Colonic mucosa (tissue), 4 donors: ENCODE results near the gene NAGPA. TPM values are rescaled to one million over a fixed set of nuclear protein-coding genes. Genes with fewer than 3 reads are reported as not detected.

Experiments used
- DNase-seq: peaks from one replicate; pipeline ENCODE4 v3.0.0-alpha.2; 2020
- H3K27ac ChIP-seq: fragments of 200-600 bp; one replicate; pipeline ENCODE4 v1.8.0; 2021
- H3K27me3 ChIP-seq: fragments of 200-600 bp; one replicate; pipeline ENCODE4 v1.8.0; 2021
- H3K36me3 ChIP-seq: fragments of 200-600 bp; one replicate; pipeline ENCODE4 v1.8.0; 2021
- H3K4me1 ChIP-seq: fragments of 200-600 bp; one replicate; pipeline ENCODE4 v1.8.0; 2021; ENCODE audit warnings: mild to moderate bottlenecking
- H3K4me3 ChIP-seq: fragments of 200-600 bp; one replicate; pipeline ENCODE4 v1.8.0; 2021
- H3K9ac ChIP-seq, 2 donors: one replicate each; pipeline ENCODE4 v1.7.0; 2013; ENCODE audit warnings: control low read depth in 2 of 2, low read depth in 2 of 2, low read length in 2 of 2
- H3K9me3 ChIP-seq: fragments of 200-600 bp; one replicate; pipeline ENCODE4 v1.8.0; 2021
- intact Hi-C: fragments of 100-400 bp; cut with DNase I; formaldehyde crosslinking; loops from one replicate; pipeline ENCODE4 v1.14.1; 2022
- total RNA-seq, 2 donors: library from RNA; stranded (reverse); fragmentation: NEBNext Ultra II Directional in 1 of 2; extraction: Animal tissue kit (Norgen Biotek cat#: 25700) in 1 of 2; gene quantifications; one replicate each; pipeline ENCODE4 v1.2.1, GENCODE V29; 2021
- TF ChIP-seq, protein P1 (sequence below): fragments of 200-600 bp; IDR thresholded peaks from one replicate; pipeline ENCODE4 v1.8.0; 2022; ENCODE audit warnings: antibody characterized with exemption, mild to moderate bottlenecking
- donor health status: healthy.
- donor health status: DM: no; HTN: no; CAD: no.
- donor health status: DM: no; HTN: no; CAD: no.

Gene NAGPA
- total RNA-seq, 2 donors from 2014 or later, result 18.6 to 20.6 TPM

DNA sequence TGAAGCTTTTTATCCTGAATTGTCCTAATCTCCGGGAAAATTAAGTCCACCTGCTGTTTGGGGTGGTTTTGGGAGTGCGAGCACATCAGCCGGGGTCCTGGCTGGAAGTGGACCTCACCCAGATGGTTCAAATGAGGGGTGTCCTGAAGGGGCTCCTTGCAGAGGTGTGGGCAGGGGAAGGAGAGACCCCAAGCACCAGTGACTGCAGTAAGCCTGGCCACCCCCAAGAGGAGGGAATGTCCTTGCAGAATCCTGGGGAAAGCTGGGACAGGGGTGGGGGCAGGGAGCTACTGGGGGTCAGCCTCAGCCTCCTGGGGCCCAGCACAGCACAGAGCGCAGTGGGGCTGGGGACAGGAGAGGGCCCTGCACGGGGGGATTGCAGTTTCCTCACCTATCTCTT lies 29.4 kb downstream of the NAGPA start:
- no peak overlapping the region for H3K9ac ChIP-seq
- H3K9me3 ChIP-seq, result no peaks in the 10 kb centered on the region

DNA sequence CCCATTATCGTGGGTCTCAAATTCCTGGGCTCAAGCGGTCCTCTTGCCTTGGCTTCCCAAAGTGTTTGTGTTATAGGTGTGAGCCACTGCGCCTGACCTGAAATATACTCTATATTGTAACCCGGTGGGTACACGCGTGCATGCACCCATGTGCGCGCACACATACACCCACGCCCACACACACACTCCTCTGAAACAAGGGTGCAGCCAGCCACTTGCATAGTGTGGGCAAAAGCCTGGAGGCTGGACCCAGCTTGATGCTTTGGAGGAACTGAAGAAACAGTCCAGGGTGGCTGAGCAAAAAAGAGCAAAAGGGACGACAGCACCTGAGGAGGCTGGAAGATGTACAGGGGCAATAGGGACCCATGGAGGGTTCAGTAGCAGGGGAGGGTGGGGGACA lies 29.9 kb downstream of the NAGPA start:
- TF ChIP-seq, protein P1, sequence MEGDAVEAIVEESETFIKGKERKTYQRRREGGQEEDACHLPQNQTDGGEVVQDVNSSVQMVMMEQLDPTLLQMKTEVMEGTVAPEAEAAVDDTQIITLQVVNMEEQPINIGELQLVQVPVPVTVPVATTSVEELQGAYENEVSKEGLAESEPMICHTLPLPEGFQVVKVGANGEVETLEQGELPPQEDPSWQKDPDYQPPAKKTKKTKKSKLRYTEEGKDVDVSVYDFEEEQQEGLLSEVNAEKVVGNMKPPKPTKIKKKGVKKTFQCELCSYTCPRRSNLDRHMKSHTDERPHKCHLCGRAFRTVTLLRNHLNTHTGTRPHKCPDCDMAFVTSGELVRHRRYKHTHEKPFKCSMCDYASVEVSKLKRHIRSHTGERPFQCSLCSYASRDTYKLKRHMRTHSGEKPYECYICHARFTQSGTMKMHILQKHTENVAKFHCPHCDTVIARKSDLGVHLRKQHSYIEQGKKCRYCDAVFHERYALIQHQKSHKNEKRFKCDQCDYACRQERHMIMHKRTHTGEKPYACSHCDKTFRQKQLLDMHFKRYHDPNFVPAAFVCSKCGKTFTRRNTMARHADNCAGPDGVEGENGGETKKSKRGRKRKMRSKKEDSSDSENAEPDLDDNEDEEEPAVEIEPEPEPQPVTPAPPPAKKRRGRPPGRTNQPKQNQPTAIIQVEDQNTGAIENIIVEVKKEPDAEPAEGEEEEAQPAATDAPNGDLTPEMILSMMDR, result no peak
- Histone ChIP-seq H3K27me3 (no peaks in the 10 kb centered on the region), H3K36me3 (no peaks in the 10 kb centered on the region), H3K9ac (no peak overlapping the region), H3K9me3 (no peaks in the 10 kb centered on the region), H3K4me3 (no peak overlapping the region), H3K27ac (no peak overlapping the region), H3K4me1 (no peaks in the 10 kb centered on the region)
- no peak for DNase-seq
- intact Hi-C loops, result no loop called here

More for the DNA sequence above, 29.4 kb downstream of the NAGPA start:
- H3K36me3 ChIP-seq, result no peaks in the 10 kb centered on the region
- H3K27ac ChIP-seq, result no peak overlapping the region
- TF ChIP-seq, protein P1, result no peak
- H3K4me3 ChIP-seq, result no peak overlapping the region
- no peaks in the 10 kb centered on the region for H3K27me3 ChIP-seq
- intact Hi-C loops, result no loop called here
- H3K4me1 ChIP-seq, result no peaks in the 10 kb centered on the region
- DNase-seq, result no peak

DNA sequence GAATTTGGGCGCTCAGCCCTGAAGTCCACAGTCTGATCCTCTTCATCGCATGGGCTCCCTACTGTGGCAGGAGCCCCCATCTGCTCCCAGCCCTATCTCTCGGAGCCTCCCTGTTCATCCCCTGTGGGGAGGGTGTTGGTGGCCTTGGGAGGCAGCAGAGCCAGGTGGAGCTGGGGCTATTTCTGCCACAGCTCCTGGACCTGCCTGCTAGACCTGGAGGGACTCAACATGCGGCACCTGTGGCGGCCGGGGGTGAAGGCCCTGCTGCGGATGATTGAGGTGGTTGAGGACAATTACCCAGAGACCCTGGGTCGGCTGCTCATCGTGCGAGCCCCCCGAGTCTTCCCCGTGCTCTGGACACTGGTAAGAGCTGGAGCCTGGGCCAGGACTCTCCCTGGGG lies 30.5 kb downstream of the NAGPA start:
- intact Hi-C loops, result no loop called here
- Histone ChIP-seq H3K36me3 (no peaks in the 10 kb centered on the region), H3K9me3 (no peaks in the 10 kb centered on the region), H3K4me1 (no peaks in the 10 kb centered on the region), H3K27me3 (no peaks in the 10 kb centered on the region), H3K27ac (no peak overlapping the region), H3K4me3 (no peak overlapping the region), H3K9ac (no peak overlapping the region)
- no peak for DNase-seq
- TF ChIP-seq, protein P1, result no peak

- intact Hi-C loops, result no loop called here
- DNase-seq, result no peak
Measured at GRCh38 chr16:5002699-5003143, 31.0 kb downstream of the NAGPA start.

GRCh38 chr16:5001986-5002385 lies 31.7 kb downstream of the NAGPA start:
- intact Hi-C loops, result no loop called here
- Histone ChIP-seq H3K27ac (no peak overlapping the region), H3K27me3 (no peaks in the 10 kb centered on the region), H3K9ac (no peak overlapping the region), H3K4me1 (no peaks in the 10 kb centered on the region), H3K36me3 (no peaks in the 10 kb centered on the region), H3K4me3 (no peak overlapping the region), H3K9me3 (no peaks in the 10 kb centered on the region)
- TF ChIP-seq, protein P1, result no peak
- no peak for DNase-seq

More at GRCh38 chr16:5002699-5003143, 31.0 kb downstream of the NAGPA start:
- Histone ChIP-seq H3K9me3 (no peaks in the 10 kb centered on the region), H3K27ac (no peak overlapping the region), H3K9ac (no peak overlapping the region), H3K27me3 (no peaks in the 10 kb centered on the region), H3K4me1 (no peaks in the 10 kb centered on the region), H3K36me3 (no peaks in the 10 kb centered on the region), H3K4me3 (no peak overlapping the region)
- TF ChIP-seq, protein P1, result no peak
